Body of pancreas (tissue), 4 donors: ENCODE measurements around the gene TICAM2.

Source experiments
- CTCF ChIP-seq, 7 experiments: fragments of 450-650 bp in 4 of 7; fragments of 200-600 bp in 3 of 7; sonication (generic) in 3 of 7; IDR thresholded peaks; one replicate each; pipeline ENCODE4 v1.5.1; 2016 to 2019; ENCODE audit warnings: antibody characterized with exemption in 7 of 7
- POLR2A ChIP-seq, 3 donors: fragments of 450-650 bp; IDR thresholded peaks; one replicate each; pipeline ENCODE4 v1.6.1; 2016; ENCODE audit warnings: antibody characterized with exemption in 3 of 3, mild to moderate bottlenecking in 2 of 3

GRCh38 chr5:115599924-115600323 is 2.4 kb downstream of the TICAM2 start:
- TF ChIP-seq CTCF (IDR thresholded peaks at IDR 0.05) (no peak), POLR2A (IDR thresholded peaks at IDR 0.05) (no peak)
